Measurements from ENCODE around the gene SLC34A1. TPM values are rescaled to one million over a fixed set of nuclear protein-coding genes. Genes with fewer than 3 reads are reported as not detected.

The SLC34A1 gene
- total RNA-seq, 2 experiments from 2014 or later = not detected

DNA sequence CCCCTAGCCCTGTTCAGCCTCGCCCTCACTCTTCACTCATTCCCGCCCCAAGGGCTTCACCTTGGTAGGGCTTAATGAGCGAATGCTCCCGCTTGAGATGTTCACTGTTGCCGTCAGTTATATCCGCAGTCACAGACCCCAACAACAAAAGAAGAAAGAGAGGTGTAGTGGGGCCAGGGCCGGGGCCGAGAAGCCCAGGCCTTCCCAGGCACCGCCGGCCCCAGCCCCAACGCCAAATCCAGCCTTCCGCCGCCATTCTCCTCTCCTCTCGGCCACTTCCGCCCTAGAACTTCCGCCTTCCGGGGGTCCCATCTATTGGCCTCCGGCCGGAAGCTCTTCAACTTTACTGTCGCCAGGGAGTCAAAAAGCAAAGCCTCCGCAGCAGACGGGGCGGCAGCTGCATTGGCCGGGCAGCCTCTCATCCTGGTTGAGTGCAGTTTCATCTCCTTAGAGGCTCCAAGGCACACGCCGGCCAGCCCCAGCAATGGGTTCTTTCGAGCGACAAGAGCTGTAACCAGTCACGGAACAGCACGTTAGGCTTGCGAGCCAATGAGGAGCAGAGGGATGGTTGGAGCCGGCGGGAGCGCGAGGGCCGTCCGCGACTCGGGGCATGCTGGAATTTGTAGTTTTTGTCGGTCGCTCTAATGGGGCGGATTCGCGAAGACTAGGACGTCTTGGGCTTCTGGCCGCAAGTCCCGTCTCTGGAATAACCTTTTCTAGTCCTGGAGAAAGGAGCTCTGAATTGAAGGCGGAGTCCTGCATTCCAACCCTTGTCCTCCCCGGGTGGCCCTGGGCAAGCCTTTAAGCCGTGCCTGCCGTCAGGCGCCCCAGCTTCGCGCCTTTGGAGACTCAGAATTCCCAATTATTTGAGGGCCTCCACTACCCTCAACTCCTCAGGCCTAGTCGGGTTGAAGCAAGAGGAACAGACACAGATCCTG, 32.6 kb upstream of the SLC34A1 start, which contains the start of gene LMAN2:
Gene LMAN2 (minus strand): TSS at position 277 of the 938 bp plus-strand sequence. CDS start 21 bp downstream, at position 256.
- ChIA-PET CTCF (interaction anchor here (0.7 to 2.1 kb wide), 11 partner anchors 9 to 149 kb away, joined by 3 to 8 read pairs (median 3); no protein-coding TSS in a partner anchor), POLR2A (interaction anchor here (0.8 to 1.3 kb wide), 4 partner anchors 37 to 164 kb away, joined by 3 read pairs; no protein-coding TSS in a partner anchor)

DNA sequence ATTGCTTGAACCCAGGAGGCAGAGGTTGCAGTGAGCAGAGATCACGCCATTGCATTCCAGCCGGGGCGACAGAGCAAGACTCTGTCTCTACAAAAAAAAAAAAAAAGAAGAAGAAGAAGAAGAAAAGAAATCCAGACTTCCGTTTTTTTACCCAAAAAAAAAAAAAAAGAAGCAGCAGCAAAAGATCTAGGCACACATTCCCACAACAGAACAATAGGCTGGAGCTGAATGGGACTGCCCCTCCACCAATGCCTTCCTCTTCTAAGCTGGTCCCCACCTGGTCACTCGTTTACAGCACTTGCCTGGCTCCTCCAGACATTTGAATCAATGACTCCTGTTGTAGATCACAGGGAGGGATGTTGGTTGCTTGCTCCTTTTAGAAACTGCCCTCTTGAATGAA, 31.1 kb upstream of the SLC34A1 start:
- CTCF ChIA-PET = interaction anchor here (0.7 to 1.5 kb wide), 4 partner anchors 14 to 797 kb away, joined by 3 to 6 read pairs (median 4); no protein-coding TSS in a partner anchor
- POLR2A ChIA-PET = no interaction called here

DNA sequence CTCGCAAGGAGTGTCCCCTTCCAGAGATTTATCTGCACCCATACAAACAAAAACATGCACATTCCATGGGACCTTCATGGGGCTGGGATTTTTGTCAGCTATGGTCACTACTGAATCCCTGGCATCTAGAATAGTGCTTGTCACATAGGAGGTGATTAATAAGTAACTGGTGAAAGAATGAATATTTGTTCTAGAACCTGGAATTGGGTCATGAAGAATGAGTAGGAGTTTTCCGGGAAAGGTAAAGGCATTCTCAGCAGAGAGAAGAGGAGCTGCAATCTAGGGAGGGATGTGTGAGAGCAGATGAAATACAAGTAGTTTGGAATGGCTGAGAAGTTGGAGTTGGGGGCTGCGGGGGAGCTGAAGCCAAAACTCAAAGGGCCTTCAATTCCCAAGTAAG, 30.0 kb upstream of the SLC34A1 start:
- ChIA-PET POLR2A (interaction anchor here (0.5 kb wide), 1 partner anchor 9 kb away, joined by 10 read pairs; no protein-coding TSS in a partner anchor), CTCF (interaction anchor here (1.2 kb wide), 1 partner anchor 93 kb away, joined by 6 read pairs; no protein-coding TSS in a partner anchor)

DNA sequence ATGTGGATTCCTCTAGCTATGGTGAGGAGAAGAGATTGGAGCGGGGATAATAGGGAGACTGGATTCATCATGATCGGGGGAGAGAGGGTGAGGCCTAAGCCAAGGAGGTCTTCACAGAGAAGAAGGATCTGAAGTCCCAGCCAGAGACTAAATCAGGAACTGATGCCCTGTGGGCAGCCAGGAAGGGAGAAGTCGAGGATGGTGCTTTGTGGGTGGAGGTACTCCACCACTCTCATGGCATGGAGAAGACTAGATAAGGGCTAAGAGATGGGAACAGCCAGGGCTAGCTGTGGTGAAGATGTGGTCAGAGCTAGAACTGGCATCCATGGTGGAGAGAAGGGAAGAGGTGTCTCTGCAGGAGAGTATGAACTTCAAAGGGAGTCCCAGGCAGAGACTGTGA, 29.5 kb upstream of the SLC34A1 start:
- POLR2A ChIA-PET = interaction anchor here (0.5 kb wide), 1 partner anchor 10 kb away, joined by 10 read pairs; no protein-coding TSS in a partner anchor
- CTCF ChIA-PET = interaction anchor here (3.8 kb wide), 1 partner anchor 35 kb away, joined by 16 read pairs; no protein-coding TSS in a partner anchor

DNA sequence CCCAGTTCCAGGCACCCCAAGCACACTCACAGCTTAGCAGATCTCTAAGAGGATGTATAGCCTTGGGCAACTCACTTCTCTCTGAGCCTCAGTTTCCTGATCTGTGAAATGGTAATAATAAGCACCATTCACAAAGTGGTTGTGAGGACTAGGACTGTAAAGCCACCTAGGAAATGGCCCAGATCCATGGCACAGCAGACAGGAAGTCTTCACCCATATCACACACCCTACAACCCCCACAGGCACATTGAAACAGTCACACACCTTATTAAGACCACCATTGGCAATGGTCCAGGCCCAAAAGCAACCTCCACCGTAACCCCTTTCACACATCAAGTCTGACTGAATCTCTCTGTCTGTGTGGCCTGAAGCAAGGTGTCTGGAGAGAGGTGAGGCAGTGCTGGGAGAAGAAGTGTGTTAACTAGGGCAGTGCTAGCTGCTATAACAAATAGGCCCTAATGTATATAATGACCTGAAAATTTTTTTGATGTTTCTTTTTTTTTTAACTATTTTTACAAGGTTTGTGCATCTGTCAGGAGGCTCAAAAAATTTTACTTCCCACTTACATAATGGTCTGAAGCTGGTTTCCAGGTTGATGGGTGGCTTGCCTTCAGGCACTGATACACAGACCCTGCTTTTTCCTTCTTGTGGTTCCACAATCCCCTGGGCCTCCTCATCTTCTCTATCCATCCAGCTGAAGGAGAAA, 28.9 kb upstream of the SLC34A1 start:
- ChIA-PET POLR2A (interaction anchor here (1.0 to 1.3 kb wide), 2 partner anchors 58 to 219 kb away, joined by 3 to 4 read pairs; no protein-coding TSS in a partner anchor), CTCF (interaction anchor here (0.9 to 3.8 kb wide), 6 partner anchors 9 to 49 kb away, joined by 3 to 16 read pairs (median 4); no protein-coding TSS in a partner anchor)

DNA sequence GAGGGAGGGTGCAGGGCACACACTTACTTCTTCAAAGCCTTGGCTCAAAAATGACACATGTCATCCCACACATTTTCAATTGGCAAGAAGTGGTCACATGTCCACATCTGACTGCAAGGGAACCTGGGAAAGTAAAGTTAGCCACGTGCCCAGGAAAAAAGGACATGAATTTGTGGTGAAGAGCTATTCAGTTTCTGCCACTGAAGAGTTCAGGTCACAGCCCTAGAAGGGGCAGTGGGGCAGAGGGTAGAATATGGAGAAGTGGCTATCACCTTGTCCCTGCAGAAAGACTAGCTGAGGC, 28.4 kb upstream of the SLC34A1 start:
- ChIA-PET CTCF (interaction anchor here (0.8 to 3.8 kb wide), 7 partner anchors 9 to 49 kb away, joined by 3 to 16 read pairs (median 3); no protein-coding TSS in a partner anchor), POLR2A (interaction anchor here (1.0 to 1.3 kb wide), 2 partner anchors 57 to 220 kb away, joined by 3 to 4 read pairs; no protein-coding TSS in a partner anchor)

DNA sequence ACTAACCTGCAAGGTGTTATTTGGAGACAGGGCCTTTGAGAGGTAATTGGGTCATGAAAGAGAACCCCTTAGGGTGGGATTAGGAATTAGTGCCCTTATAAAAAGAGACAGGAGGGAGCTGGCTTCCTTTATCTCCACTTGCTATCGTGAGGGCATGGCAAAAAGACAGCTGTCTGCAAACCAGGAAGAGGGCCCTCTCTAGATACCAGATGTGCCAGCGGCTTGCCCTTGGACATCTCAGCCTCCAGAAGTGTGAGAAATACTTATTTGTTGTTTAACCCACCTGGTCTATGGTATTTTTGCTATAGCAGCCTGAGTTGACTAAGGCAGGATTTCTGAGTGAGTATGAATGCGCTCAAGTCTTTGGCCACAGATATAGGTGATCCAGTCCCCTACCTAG, 27.5 kb upstream of the SLC34A1 start:
- POLR2A ChIA-PET = interaction anchor here (1.2 to 1.3 kb wide), 2 partner anchors 9 to 57 kb away, joined by 3 to 4 read pairs; no protein-coding TSS in a partner anchor
- CTCF ChIA-PET = interaction anchor here (0.8 to 3.8 kb wide), 6 partner anchors 10 to 47 kb away, joined by 3 to 16 read pairs (median 5); no protein-coding TSS in a partner anchor

DNA sequence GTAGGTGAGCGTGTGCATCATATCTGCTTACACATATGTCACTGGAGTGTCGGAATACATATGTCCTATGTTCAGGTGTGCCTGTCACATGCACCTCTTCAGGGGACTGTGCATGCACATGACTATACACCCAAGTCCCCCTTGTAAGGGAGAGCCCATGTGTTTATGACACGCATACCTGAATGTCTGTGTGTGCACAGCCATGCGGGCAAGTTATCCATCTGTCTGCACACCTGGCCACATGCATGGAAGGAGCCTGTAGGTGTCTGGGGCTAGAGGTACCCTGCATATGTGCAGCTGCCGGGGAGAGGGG, 27.1 kb upstream of the SLC34A1 start:
- CTCF ChIA-PET = interaction anchor here (1.3 to 3.8 kb wide), 3 partner anchors 10 to 46 kb away, joined by 5 to 16 read pairs (median 5); no protein-coding TSS in a partner anchor
- POLR2A ChIA-PET = interaction anchor here (1.2 kb wide), 1 partner anchor 9 kb away, joined by 3 read pairs; no protein-coding TSS in a partner anchor

DNA sequence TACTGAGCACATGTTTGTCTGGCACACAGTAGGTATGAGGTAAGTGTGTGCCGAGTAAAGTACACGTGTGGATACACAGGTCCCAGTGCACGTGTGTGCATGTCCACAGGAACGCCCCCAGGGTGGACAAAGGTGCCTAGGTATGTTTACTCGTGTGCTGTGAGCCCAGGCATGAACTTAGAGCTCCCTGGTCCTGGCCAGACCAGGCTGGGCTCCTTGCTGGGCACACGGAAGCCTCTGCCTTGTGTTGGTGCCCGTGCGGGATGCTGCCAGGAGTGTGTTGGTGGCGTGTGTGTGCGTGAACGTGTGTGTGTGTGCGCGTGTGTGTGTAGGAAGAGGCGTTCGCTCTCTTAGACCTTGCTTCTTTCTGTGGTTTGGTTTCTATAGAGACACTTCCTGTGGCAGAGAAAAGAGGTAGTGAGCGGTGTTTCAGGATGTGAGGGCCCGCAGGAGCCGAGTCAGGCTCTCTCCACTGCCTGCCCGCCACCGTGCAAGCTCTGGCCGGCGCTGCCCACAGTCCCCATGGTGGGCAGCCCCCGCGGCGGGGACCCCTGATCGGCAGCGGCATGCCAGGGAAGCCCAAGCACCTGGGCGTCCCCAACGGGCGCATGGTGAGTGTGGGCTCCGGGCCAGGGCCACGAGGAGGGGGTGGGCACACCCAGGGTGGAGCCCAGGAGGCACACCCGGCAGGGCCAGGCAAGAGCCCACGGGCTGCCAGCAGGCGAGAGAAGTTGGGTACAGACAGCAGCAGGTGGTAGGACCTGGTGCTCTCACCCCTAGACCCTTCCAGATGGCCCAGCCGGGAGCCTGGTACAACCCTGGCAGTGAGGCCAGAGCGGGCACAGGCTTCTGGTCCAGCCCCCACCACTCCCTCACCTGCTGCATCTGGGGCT, 26.5 kb upstream of the SLC34A1 start, which contains the start of gene RGS14:
Gene RGS14 (plus strand): TSS at position 466 of the 893 bp plus-strand sequence. CDS start 101 bp downstream, at position 567.
- ChIA-PET CTCF (interaction anchor here (0.7 to 3.8 kb wide), 8 partner anchors 11 to 74 kb away, joined by 3 to 16 read pairs (median 5); no protein-coding TSS in a partner anchor), POLR2A (interaction anchor here (1.2 kb wide), 1 partner anchor 8 kb away, joined by 3 read pairs; no protein-coding TSS in a partner anchor)

DNA sequence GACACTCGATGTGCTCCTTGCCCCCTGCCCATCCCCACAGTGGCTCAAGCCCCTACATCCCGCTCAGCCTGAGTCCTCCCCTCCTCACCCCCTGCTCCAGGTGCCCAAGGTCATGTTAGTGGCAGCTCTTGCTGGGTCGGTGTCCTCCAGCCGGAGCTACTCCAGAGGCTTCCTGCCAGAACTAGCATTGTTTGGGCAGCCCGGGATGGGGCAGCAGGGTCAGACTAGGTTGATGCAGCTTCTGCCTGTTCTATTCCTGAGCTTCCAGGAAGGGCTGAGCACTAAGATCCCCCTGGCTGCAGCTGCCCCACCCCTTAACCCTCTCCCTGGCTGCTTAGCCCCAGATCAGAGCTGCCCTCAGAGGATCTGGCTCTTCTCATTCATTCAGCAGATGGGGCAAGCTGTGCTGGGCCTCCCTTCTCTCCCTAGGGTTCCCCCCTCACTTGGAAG, 25.8 kb upstream of the SLC34A1 start:
- ChIA-PET CTCF (interaction anchor here (0.7 to 3.8 kb wide), 7 partner anchors 12 to 73 kb away, joined by 3 to 16 read pairs (median 5); no protein-coding TSS in a partner anchor), POLR2A (interaction anchor here (0.5 kb wide), 1 partner anchor 751 kb away, joined by 4 read pairs; no protein-coding TSS in a partner anchor)

DNA sequence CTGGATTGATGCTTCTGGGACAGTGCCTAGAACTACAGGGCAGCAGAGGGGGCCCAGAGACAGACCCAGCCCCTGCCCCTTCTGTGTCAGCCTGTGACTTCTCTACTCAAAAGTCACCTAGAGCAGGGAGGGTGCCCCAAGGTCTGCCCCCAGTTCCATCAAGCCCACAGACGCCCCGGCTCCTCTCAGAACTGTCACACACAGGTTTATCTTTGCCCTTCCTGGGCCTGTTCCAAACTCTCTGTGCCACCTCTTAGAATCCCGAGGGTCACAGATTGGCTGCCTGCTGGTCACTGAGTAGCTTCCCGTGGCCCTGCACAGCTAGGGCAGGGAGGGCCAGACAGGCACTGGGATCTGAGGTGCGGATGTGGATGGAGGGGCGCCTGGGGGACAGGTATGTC, 24.8 kb upstream of the SLC34A1 start:
- ChIA-PET CTCF (interaction anchor here (1.2 kb wide), 1 partner anchor 31 kb away, joined by 4 read pairs; no protein-coding TSS in a partner anchor), POLR2A (no interaction called here)

DNA sequence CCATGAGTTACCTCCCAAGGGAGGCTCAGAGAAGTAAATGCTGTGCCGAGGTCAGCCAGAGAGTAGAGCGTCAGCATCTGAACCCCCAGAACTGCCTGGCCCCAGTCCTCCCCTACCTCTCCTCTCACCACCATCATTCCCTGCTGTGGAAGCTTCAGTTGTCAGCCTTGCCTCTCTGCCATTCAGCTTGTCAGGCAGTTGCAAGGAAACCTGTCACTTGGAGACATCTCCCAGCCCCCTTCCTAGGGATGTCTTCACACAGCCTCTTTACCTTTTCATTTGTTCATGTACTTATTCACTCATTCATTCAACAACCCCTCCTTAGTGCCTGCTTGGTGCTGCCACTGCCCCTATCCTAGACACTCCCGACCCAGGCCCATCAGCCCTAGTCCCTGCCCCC, 24.4 kb upstream of the SLC34A1 start:
- ChIA-PET CTCF (interaction anchor here (0.6 to 1.2 kb wide), 3 partner anchors 31 to 208 kb away, joined by 4 to 6 read pairs (median 4); no protein-coding TSS in a partner anchor), POLR2A (no interaction called here)

DNA sequence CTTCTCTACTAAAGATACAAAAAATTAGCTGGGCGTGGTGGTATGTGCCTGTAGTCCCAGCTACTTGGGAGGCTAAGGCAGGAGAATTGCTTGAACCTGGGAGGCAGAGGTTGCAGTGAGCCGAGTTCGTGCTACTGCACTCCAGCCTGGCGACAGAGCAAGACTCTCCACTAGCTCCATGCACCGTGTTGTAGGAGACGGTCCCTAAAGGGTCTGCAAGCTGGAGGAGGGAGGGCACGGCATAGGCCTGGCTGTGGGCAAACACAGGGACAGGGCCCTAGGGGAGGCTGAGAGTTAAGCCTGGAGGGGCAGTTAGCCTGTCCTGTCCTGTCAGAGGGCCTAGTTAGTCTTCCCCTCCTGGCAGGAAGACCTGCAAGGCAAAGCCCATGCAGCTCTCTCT, 23.5 kb upstream of the SLC34A1 start:
- POLR2A ChIA-PET = interaction anchor here (1.1 kb wide), 1 partner anchor 12 kb away, joined by 4 read pairs; no protein-coding TSS in a partner anchor
- CTCF ChIA-PET = interaction anchor here (0.8 to 2.2 kb wide), 4 partner anchors 9 to 86 kb away, joined by 3 to 11 read pairs (median 7); partner anchors contain the start of gene LMAN2

DNA sequence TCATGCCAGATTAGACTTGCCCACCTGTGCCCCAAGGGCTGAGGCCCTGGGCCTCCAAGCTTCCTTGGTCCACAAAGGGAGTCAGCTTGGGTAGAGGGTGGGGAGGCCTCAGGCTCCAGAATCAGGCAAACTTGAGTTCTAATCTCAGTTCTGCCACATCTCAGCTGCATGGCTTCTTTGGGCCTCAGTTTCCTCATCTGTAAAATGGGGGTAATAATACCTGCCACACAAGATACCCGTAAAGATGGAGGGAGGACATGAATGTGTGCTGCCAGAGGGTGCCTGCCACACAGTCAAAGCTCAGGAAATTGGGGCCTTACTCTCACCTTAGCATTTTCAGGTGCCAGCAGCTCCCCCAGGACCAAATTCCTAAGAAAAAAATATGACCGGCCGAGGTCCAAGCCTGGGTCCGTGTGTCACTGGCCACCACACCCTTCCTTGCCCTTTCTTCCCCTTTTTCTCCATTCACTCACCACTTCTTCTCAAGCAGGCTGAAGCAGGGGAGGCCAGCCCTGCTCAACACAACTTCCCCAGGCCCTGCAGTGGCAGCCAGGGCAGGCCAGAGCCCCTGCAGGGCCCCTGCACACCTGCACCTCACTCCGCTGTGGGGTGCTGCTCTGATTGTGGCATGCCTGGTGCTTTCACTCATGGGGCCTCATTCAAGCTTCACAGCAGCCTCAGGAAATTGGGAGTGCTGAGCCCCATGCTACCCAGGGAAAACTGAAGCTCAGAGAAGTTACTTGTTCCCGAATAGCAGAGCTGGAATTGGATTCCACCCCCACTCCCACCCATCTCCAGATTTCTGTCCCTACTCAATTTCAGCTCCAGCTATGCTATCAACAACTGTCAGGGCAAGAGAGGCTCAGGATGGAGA, 22.6 kb upstream of the SLC34A1 start:
- CTCF ChIA-PET = interaction anchor here (1.4 to 2.2 kb wide), 4 partner anchors 9 to 93 kb away, joined by 6 to 11 read pairs (median 7); no protein-coding TSS in a partner anchor
- POLR2A ChIA-PET = interaction anchor here (0.8 to 1.1 kb wide), 2 partner anchors 9 to 11 kb away, joined by 3 to 4 read pairs; no protein-coding TSS in a partner anchor

DNA sequence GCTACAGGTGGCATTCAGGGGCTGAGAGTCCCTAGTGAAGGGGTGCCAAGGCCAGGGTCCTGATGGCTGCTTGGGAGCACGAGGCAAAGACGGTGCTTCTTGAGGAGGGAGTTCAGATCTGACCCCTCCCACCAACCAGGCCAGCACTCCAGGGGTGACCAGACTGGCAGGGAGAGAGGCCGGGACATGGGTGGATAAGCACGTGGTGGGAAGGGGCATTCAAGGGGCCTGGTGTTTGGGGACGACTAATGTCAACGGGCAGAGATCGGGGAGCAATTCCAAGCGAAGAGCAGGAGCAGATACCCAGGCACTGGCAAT, 22.0 kb upstream of the SLC34A1 start:
- CTCF ChIA-PET = interaction anchor here (1.4 to 2.2 kb wide), 4 partner anchors 8 to 93 kb away, joined by 6 to 11 read pairs (median 7); no protein-coding TSS in a partner anchor
- POLR2A ChIA-PET = interaction anchor here (0.8 kb wide), 1 partner anchor 8 kb away, joined by 3 read pairs; no protein-coding TSS in a partner anchor

All from activated CD8-positive, alpha-beta memory T cell treated with anti-CD3 and anti-CD28 coated beads for 36 hours (primary cell).